OCI-M1 (cell line): ENCODE measurements around the gene FAM186B.
A peak's percentile ranks its signal among the peaks of the same experiment; 100 is the strongest.

Source experiments
- DNase-seq: peaks from one replicate; lab custom pipeline; 2025; lab: John Stamatoyannopoulos, UW

FAM186B gene

GRCh38 chr12:49537752-49538509 is 67.5 kb downstream of the FAM186B start:
- DNase-seq, result peak; percentile 40
